Brain microvascular endothelial cell (primary cell): ENCODE data around the gene GPR142.

Experiments used
- DNase-seq: peaks from one replicate; pipeline ENCODE4 v3.0.0-alpha.2; 2020
- H3K27ac ChIP-seq: fragments of 250-450 bp; sonication (Bioruptor Pico); 2 replicates; pipeline ENCODE4 v1.5.1; 2020; ENCODE audit warnings: mild to moderate bottlenecking, moderate library complexity
- H3K27me3 ChIP-seq: fragments of 250-450 bp; sonication (Bioruptor Pico); replicated peaks from 2 replicates; pipeline ENCODE4 v1.5.1; 2020; ENCODE audit warnings: mild to moderate bottlenecking
- H3K36me3 ChIP-seq: fragments of 250-450 bp; sonication (Bioruptor Pico); replicated peaks from 2 replicates; pipeline ENCODE4 v1.5.1; 2020; ENCODE audit warnings: mild to moderate bottlenecking
- H3K4me3 ChIP-seq: 2 replicates; pipeline ENCODE4 v1.5.1; 2011; ENCODE audit warnings: low read depth, mild to moderate bottlenecking, control low read depth, low read length, moderate library complexity
- CTCF ChIP-seq: IDR thresholded peaks from 2 replicates; pipeline ENCODE4 v1.5.1; 2011; ENCODE audit warnings: low read depth, mild to moderate bottlenecking, moderate library complexity, low read length, control low read depth, inconsistent platforms; ENCODE audit errors: missing control alignments
- in situ Hi-C: cut with HindIII; loops from 2 replicates; pipeline ENCODE4 v1.10.0; 2017; ENCODE audit warnings: low sequenced_read_pairs, low pct_ligation_motif_present

GPR142 gene

GRCh38 chr17:74328487-74328886, 38.8 kb upstream of the GPR142 start:
- Histone ChIP-seq H3K27me3 (peaks cover 8% of the 10 kb centered on the region), H3K27ac (no peak overlapping the region)
- TF ChIP-seq CTCF = no peak

GRCh38 chr17:74329378-74329777, 37.9 kb upstream of the GPR142 start:
- H3K4me3 ChIP-seq = no peak overlapping the region
- DNase-seq = no peak
- TF ChIP-seq CTCF = no peak
- in situ Hi-C loops = no loop called here
- H3K27me3 ChIP-seq = peaks cover 8% of the 10 kb centered on the region
- H3K36me3 ChIP-seq = no peaks in the 10 kb centered on the region
- H3K27ac ChIP-seq = no peak overlapping the region

More at GRCh38 chr17:74328487-74328886, 38.8 kb upstream of the GPR142 start:
- in situ Hi-C loops = no loop called here
- H3K4me3 ChIP-seq = no peak overlapping the region
- no peaks in the 10 kb centered on the region for H3K36me3 ChIP-seq
- no peak for DNase-seq

GRCh38 chr17:74330446-74330845, 36.9 kb upstream of the GPR142 start:
- no peak for DNase-seq
- Histone ChIP-seq H3K4me3 (no peak overlapping the region), H3K27ac (no peak overlapping the region), H3K36me3 (no peaks in the 10 kb centered on the region), H3K27me3 (peaks cover 8% of the 10 kb centered on the region)
- no peak for TF ChIP-seq CTCF
- in situ Hi-C loops = no loop called here

- no peaks in the 10 kb centered on the region for H3K27me3 ChIP-seq
- H3K27ac ChIP-seq = no peak overlapping the region
- TF ChIP-seq CTCF = no peak
- H3K4me3 ChIP-seq = no peak overlapping the region
- no peak for DNase-seq
- in situ Hi-C loops = no loop called here
- no peaks in the 10 kb centered on the region for H3K36me3 ChIP-seq
Observed at GRCh38 chr17:74332017-74332650, 35.2 kb upstream of the GPR142 start.

GRCh38 chr17:74332763-74333283, 34.5 kb upstream of the GPR142 start:
- Histone ChIP-seq H3K4me3 (no peak overlapping the region), H3K27me3 (no peaks in the 10 kb centered on the region), H3K27ac (no peak overlapping the region), H3K36me3 (no peaks in the 10 kb centered on the region)
- no peak for TF ChIP-seq CTCF
- in situ Hi-C loops = no loop called here
- no peak for DNase-seq
